NCI-H526 (cell line): ENCODE data around the gene CD44.

Source experiments
- DNase-seq, 2 experiments: peaks; one replicate each; lab custom pipeline; 2025; lab: John Stamatoyannopoulos, UW

CD44 gene

GRCh38 chr11:35261197-35261596 is 122.2 kb downstream of the CD44 start:
- no peak for DNase-seq

DNA sequence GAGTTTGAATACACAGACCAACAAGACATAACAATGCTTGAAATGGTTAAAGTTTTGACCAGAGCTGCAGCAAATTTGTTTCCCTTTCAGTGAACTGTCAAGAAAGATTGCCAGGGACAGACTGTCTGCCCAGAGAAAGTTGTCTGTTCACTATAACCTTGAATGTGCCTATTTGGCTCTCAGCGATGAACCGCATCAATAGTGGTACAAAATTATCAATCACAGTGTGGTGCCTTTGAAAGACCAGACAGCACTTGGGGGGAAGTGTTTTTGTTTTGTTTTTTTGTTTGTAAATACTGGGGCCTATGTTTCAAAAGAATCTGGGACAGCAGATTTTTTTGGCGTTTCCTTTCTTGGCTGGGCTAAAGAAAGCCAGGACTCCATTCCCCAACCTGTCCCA is 123.1 kb downstream of the CD44 start:
- DNase-seq: no peak

- no peak for DNase-seq
Observed at GRCh38 chr11:35262735-35263134, 123.8 kb downstream of the CD44 start.

DNA sequence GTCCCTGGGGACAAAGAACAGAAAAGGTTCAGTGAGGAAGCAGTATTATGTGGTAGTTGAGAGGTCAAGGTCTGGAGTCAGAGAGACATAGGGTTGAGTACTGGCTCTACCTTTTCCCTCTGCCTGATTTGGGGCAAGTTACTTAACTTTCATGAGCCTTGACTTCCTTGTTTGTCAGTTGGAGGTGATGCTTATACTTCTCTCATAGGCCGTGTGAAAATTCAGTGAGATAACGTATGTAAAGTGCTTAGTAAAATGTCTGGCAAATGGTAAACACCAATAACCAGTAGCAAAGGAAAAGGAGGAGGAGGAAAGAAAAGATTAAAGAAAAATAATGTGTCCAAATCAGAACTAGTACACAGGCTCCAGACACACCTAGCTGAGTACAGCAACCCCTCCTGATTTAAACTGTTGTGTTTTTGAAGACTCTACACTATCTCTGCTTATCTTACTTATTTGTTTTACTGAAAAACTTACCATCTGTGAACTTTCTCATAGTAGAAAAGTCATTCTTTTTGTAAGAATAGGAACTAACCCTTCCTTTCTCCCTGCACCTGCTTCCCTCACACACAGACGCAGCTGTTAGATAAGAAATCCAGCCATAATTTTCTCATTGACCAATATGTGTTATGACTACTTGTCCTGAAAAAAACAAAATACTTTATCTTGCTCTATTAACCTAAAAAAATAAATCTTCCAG is 126.9 kb downstream of the CD44 start:
- no peak for DNase-seq

GRCh38 chr11:35267504-35267903 is 128.5 kb downstream of the CD44 start:
- no peak for DNase-seq

DNA sequence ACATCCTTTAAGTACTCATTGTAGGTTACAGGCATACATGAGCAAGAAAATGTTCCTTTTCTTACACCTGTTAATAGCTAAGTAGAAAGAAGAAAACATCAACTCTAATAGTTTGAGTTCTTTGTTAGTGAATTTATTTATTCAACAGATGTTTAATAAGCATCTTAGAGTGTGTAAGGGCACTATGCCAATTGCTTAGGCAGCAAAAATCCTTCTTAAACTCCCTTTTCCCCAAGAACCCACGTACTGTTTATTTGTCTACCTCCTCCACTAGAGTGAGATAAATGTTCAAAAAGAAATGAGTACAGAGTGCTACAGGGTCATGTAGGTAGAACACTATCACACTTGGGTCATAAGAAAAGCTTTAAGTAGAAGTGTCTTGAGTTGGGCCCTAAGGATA is 131.4 kb downstream of the CD44 start:
- DNase-seq: no peak

GRCh38 chr11:35271031-35271430 is 132.1 kb downstream of the CD44 start:
- DNase-seq: no peak

DNA sequence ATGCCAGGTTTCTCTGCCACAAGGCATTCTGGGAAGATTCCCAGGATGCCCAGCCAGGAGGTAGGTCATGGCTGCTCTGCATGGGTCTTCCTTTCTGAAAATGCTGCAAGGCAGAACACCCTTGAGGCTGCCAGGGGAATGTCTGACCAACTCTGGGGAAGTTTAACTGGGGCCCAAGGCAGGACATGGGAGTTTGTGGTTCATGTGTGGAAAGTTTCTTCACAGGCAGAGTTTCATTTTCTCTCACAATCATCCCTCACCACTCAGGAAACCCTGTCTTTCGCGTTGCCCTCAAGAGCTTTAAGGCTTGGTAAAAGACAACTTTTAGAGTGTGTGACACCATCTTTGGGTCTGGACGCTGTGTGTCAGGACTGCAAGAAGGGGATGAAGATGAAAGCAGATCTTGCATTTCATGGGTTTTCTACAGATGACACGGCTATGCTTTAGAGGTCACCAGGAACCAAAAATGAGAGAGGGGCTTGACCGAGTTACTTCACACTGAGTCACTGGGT is 133.5 kb downstream of the CD44 start:
- DNase-seq: no peak

DNA sequence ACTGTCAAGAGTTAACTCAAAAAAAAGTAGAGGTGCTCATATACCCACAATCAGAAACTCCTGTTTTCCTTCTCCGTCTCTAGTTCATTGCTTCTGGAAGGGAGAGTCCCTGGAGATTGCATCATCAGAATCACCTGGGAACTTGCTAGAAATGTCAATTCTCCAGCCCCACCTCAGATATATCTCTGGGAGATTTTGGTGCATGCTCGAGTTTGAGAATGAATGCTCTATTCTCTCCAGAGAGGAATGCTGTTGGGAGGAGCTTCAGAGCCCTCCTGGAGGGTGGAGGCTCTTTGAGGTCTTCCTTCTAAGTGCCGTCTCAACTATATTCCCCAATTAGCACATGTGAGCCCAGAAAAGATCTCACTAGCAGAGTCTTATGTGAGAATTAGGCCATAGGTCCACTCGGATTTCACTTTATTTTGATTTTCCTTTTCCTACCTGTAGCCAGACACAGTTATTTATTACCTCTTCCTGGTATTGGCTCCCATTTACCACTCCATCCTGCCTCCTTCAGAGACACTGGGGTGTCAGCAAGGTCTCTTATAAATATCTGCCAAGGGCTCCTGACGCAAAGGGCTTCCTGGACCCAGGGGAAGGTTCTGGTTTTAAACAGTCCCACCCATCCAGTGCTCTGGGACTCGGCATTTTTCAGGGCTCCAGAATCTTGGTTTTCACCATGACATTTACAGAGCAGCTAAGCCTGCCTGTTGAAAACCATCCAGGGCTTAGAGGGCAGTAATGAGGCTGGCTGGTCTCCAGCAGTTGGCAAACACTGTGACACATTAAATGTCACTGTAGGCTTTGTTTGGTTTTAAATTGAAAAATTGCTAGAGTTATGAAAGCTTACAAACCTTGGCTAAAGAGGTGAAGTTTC is 136.2 kb downstream of the CD44 start:
- no peak for DNase-seq

DNA sequence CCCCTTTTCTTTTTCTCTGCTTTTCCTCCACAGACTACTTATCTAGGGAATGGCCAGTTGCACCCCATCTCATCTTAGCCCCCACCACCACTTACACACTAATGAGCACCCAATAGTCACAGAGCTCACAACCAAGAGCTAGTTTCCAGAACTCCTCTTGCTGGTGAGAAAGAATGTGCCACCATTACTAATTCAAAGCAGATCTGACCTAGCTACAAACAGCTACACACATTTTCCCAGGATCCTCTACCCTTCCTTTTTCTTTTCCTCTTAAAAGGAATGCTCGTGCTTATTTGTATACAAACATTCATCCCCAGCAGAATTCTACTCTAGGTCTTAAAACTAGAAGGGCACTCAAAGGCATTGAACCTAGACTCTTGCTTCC is 136.8 kb downstream of the CD44 start:
- DNase-seq: no peak

DNA sequence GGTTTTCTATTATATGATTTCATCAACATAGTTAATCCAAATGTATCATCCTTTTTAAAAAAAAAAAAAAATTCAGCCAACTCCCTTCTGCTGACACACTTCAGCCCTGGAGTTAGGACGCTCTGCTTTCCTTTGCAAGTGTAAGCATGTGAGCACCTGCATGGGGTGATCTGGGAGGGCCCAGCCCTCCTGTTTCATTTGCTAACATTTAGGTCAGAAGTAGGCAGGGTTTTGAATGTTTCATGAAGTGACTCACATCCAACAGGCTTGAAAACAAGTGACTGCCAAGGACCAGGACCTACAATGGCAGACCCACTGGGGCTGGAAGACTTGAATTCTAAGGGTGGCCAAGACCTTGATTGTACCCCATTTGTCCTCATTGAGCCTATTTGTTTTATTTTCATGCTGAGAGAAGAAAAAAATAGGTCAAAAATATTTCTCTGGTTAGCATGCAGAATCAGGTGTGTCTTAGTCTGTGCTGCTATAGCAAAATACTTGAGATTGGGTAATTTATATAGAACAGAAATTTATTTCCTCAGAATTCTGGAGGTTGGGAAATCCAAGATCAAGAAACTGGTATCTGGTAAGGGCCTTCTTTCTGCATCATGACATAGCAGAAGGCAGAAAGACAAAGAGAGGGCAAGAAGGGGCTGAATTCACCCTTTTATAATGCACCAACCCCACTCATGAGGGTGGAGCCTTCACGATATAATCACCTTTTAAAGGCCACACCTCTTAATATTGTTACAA is 137.6 kb downstream of the CD44 start:
- no peak for DNase-seq

- DNase-seq: no peak
Observed at GRCh38 chr11:35277827-35278226, 138.9 kb downstream of the CD44 start.

GRCh38 chr11:35280727-35281126 is 141.8 kb downstream of the CD44 start:
- no peak for DNase-seq

DNA sequence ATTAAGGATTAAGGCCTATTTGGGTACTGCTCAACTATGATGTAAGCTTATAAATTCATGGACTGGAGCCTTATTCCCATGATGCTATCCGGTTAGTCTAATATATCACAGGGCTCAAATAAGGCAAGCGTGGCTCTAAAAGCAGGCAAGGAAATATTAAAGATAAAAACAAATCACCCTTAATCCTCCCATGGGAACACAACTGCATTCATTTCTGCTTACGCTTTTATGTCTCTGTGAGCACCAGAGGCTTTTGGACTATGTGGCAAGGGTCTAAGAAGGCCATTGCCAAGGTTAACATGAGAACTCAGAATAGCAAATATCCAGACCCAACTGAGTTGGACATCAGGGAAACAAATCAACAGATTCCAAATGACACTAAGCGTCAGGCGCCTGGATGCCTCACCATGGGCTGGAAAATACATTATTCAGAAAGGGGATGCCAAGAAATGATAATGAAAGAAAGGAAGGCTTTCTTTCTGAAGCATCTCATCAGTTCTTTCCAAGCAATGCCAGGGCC is 142.3 kb downstream of the CD44 start:
- no peak for DNase-seq
